HepG2 (cell line): Measurements from ENCODE around the gene PSMB8.

ENCODE experiments used
- CTCF ChIP-seq: sonication (generic); formaldehyde crosslinking; IDR thresholded peaks from 2 replicates; pipeline ENCODE4 v1.5.0; 2020; ENCODE audit warnings: mild to moderate bottlenecking, missing genetic modification reagents, moderate library complexity
- HCFC1 ChIP-seq: fragments of 150-350 bp; IDR thresholded peaks from 2 replicates; pipeline ENCODE4 v1.6.1; 2014; ENCODE audit warnings: low read depth, low read length
- POLR2AphosphoS2 ChIP-seq: IDR thresholded peaks from 2 replicates; pipeline ENCODE4 v1.6.1; 2011; ENCODE audit warnings: low read depth, low read length, improper control_type of control experiment

- TF ChIP-seq POLR2AphosphoS2 = no peak
- no peak for TF ChIP-seq HCFC1
- no peak for TF ChIP-seq CTCF (CRISPR knock-in tag)
Observed at GRCh38 chr6:32830017-32830416, 13.8 kb downstream of the PSMB8 start.
